HG02571 (cell line): ENCODE data around the gene NATD1.
A peak's percentile ranks its signal among the peaks of the same experiment; 100 is the strongest.

Experiments used
- ATAC-seq: cut with Tn5 transposase; IDR thresholded peaks from one replicate; pipeline ENCODE4 v1.9.1; 2021; ENCODE audit warnings: mild to moderate bottlenecking, moderate library complexity; ENCODE audit not compliant: unreplicated experiment

The NATD1 gene

DNA sequence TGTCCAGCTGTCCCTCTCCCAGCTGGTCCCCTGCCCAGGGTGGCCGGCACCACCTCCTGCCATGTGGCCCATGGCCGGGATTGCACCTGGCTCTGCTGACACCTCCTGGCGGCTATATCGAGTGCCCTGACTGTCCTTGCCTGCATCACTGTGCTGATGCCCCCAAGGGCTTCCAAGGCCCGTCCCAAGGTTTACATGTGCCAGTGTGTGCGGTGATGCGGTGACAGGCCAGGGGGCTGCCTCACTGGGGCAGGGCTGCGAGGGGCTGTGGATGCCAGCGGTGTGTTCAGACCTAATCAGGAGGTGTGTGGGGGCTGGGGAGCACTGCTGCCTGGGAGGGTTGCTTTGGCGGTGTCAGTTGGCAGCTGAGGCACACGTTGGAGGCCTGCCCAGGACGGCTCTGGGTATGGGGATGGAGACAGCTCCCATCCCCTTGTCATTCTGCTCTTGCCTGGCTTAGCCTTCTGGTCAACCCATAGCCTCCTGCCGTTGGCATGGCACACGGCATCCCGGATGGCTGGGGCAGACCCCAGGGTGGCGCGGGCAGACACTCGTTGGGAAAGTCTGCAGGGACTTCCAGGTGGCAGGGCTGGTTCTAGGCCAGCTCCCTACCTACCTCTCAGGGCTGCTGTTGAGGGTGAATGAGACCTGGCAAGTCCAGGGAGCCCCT is 36.8 kb upstream of the NATD1 start:
- no peak for ATAC-seq

DNA sequence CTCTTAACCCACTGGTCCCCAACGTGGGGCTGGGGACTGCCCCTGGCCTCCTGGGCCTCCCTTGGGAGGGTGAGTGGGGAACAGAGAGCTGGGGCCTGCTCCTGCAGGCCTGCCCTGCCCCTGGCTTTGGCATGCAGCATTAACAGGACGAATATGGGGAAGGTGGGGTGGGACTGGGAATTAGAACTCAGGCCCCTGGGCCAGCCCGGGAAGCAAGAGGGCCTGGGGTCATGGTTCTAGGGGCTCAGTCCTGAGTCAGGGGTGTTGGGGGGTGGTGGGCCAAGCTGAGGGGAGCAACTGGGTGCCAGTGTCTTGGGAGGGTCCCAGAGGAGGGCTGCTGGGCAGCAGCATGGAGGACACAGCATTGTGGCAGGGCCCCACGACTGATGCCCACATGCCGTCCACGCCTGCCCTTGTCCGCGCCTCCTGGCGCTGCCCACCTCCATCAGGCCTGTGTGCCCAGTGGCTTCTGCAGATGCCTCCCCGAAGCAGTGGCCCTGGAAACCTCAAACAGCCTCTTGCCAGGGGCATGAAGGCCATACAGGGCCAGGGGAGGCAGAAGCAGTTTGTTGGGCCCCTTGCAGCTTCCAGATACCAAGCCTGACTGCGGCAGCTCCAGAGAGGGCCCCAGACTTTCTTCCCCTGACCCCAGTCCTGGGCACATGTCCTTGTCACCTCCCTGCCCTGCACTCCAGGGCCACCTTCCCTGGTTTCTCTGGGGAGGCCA is 36.1 kb upstream of the NATD1 start:
- ATAC-seq: no peak

DNA sequence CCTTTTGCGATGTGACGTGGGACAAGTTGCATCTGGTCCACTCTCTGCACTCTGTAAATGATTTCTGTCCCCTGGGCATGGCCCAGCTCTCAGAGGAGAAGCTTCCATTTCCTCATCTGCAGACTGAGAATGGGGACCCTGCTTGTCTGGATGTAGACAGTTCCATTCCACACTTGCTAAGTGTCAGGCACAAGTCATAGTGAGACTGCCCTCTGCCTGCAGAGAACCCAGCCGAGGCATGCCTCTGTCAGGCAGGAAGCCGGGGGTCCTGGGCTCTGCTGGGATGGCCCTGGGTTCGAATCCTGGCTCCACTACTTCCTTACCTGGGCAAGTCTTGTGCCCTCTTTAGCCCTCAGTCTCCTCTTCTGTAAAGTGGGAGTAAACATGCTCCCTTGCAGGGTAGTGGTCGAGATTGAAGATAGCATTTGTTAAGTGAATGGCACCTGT is 35.4 kb upstream of the NATD1 start:
- ATAC-seq: no peak

DNA sequence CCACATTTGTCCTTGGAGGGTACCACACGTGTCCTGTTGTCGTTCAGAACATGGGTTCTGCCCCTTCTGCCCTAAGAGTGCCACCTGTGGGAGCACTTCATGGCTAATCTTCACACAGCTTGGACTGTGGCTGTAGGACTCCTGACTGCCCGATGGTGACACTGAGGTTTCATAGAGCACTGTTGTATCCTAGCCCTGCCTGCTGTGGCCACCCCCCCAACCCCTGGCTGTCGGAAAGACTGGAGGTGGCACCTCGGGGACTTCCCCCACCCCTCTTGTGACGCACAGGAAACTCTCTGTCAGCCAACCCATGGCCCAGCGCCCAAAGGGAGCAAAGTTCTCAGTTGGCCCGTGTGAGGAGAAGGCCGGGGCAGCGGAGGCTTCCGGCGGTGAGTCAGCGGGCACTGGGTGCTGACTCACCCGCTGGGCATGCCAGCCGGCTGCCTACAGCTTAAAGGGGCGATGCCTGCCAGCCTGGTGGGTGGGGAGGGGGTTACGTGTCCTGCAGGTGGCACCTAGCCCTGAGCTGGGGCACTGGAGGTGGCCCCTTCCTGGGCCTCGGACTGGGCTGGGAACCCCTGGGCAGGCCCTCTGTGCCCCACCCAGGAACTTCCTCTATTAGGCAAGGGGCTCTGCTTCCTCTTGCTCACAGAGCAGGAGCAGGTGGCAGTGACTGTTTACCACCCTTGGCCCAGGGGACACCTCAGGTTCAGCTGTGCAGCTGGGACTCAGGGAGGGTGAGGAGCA is 34.7 kb upstream of the NATD1 start:
- peak; percentile 30 for ATAC-seq

DNA sequence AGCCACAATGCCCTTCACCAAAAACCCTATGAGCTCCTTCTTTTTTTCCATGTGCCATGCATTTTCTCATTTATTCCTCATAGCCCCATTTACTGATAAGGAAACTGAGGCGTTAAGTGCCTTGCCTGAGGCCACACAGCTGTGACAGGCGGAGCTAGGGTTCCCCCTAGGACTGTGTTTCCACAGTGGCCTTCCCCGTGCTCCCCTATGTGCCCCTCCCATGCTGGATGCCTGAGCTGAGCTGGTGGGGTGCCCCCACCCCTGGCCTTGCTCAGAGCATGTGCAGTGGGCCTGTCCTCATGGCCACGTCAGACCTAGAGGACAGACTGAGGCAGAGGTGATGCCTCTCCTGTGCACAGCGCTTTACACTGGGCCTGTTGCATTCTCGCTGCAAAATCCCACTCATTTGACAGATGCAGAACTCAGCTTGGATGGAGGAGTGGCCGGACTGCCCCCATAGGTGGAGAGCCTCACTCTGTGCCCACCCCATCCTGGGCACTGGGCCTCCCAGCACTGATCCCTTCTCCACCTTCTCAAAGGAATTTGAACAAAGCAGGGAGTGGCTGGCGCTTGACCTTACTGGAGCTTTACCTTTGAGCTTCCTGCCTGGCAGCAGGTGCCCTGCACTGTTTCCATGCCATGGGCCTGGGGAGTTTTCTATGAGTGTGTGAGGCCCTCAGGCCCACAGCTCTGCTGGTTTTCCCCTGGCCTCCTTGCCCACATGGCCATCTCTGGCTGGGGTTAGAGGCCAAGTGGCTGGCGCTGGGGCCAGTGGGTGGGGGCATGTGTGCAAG is 33.9 kb upstream of the NATD1 start:
- ATAC-seq: no peak

DNA sequence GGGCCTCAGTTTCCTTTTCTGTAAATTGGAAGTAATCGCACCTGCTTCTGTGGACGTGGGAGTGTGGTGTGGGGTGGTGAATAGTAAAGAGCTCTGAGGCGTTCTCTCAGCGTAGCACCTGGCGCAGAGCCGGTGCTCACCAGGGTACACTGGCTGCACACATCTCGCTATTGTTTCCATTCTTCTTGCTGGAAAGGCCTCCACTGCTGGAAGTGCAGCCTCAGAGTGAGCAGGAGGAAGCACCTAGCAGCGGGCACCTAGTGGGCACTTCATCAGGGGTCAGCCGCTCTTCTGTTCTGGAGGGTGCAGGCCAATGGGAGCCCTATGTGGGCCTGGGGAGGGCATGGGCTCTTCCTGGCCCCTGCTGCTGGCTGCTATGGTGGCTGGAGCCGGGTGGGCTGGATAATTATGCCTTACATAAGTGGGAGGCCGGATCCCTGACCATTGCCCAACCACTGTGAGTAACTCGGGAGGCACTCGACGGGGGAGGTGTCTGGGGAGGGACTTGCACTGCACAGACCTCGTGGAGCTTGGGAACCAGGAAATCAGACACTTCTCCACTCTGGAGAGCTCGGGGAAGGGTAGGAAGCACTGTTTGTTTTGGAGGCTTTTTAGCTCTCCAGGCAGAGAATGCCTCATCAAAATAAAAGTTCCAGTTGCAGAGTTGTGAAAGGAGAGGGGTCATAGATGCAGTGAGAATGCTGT is 33.0 kb upstream of the NATD1 start:
- ATAC-seq: no peak

DNA sequence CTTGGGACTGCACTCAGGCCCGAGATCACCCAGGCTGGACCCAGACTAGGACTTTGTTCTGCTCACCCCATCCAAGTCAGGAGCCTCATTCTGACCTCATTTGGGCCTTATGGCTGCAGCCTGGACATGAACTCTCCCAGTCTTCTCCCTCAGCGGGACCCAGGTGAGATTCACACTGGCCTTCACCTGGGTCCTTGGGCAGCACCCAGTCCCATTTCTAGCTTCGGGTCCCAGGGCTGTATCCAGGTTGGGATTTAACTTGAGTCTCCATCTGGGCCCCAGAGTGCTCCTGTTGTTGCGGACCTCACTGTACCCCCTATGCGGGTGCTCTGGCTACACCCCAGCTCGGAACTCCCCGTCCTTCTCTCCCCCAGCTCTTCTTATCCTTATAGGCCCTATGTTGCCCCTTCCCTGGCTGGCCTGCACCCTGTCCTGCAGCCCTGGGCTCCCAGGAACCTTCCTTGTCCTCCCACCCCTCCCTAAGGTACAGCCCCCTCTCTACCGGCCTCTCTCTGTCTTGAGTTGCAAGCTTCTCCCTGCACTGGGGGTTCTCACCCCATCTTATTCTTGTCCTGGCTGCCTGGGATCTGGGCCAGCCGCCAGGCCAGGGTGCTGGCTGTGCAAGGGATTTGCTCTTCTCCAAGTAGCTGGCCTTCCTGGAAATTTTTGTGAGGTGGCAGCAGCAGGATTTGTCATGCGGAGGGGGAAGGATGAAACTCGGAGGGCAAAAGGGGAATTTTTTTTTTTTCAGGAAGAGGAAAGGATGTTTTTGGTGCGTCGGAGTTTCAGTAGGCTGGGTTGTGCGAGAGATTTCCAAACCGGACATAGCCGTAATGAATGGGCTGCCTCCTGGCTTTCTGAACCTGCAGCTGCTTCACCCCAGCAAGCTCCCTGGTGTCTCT is 32.2 kb upstream of the NATD1 start:
- no peak for ATAC-seq

DNA sequence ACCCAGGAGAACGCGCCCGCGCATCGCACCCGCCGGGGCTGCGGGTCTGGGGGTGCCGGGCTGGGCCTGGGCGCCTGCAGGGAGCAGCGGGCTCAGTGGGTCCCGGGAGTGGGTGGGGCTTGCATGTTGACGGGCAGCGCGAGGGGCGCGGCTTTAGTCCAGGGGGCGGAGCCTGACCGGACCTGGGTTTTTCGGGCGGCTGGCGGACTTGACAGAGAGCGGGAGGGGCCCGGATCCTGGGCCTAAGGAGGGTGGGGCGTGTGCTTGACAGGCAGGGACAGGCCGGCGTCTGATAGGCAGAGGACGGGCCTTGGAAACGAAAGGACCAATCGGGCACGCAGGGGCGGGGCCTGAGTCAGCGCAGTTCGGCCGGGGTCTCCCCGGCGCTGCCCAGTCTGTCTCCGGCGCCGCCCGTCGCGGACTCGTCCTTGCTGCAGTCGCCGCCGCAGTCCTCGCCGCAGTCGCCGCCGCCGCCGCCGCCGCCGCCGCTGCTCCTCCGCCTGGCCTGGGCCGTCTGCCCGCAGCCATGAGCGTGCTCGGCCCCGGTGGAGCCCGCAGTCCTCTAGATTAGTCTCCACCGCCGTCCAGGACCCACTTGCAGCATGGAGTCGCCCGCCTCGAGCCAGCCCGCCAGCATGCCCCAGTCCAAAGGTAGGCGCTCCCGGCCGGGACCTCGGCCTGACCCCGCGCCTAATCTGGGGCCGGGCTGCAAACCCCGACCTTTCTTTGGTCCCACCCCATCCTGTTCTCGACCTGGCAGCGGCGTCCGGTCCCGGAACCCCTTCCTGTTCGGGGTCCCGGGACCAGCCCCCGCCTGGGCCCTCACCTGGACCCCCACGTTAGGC is 31.3 kb upstream of the NATD1 start, which contains the start of gene MAP2K3:
Gene MAP2K3 (plus strand): TSS at position 393 of the 845 bp plus-strand sequence. CDS start 210 bp downstream, at position 603.
- ATAC-seq: peak; percentile 74

DNA sequence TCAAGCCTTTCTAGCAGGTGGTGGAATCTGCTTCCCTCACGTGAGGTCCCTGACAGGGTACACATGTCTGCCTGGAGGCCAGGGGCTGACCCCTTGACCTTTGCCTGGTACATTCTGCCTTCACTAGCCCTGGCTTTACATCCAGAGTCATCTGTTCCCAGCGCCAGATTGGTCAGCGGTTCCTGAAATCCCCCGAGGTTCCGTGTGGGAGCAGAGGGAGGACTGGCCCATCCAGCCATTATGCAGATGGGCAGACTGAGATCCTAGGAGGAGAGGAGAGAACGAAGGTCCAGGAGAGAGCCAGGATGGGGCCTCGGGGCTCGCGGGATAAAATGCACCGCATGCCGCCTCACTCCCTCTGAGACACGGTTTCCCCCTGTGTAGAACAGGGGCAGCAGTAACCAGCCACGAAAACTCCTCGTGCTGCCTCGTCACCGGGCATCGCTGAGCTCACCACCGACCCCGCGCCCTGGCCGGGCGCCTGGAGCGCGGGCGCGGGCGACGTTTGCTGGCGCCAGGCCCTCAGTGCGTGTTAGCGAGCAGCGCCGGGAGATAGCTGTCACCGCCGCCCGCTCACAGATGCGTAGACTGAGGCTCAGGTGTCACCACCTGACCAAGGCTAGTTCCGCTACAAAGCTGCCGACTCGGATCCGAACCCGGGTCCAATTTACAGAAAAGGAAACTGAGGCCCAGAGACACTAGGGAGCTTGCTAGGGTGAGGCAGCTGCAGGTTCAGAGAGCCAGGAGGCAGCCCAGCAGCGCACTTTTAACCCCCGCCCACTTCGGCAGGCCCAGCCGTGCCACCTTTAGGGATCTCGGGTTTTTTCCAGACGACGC is 30.5 kb upstream of the NATD1 start:
- peak; percentile 5 for ATAC-seq

DNA sequence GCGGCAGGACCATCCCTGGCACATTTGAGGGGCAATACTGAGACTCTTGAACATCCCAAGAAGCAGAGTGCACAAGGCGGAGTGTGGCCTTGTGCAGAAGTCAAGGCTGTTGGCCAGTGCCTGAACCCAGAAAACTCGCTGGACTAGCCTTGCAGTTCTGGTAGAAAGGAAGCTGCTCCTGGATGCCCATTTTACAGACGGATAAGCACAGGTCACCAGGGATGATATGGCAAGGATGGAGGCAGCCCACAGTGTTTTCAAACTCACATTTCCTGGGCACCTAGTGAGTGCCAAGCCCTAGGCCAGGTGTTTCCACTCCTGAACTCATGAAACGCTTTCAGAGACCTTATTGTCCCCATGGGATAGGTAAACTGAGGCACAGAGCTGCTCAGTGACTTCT is 29.6 kb upstream of the NATD1 start:
- ATAC-seq: no peak

DNA sequence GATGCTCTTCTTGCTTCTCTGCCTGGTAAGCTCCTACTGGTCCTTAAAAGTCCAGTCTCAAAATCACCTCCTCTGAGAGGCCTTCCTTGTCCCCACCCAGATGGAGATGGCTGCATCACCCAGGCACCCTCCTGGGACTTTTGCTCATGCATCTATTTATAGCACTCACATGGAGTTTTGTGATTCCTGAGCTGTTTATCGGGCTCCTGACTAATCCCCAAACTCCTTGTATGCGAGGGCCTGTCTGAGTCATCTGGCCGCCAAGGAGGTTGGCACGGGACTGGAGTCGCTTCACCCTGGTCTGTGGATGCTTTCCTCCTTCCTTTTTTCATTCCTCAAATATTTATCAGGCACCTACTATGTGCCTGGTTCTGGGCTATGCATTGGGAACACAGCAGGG is 29.0 kb upstream of the NATD1 start:
- ATAC-seq: no peak

DNA sequence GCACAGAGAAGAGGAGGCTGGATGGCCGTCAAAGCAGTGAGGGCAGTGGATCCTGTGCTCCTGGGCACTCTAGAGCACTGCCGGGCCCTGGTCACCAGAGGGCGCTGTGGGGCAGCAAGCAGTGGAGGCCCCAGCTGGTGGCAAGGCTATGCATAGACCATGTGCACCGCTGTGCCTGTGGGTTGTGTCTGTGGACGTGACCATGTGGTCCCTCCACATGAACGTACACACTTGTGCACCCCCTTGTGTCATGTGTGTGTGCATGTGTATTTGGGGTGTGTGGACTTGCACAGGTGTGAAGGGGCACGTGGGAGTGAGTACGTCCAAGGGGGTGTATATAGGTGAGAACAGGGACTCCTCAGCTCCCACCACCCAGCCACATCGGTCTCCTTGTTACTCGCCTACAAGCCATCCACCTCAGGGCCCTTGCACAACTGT is 26.9 kb upstream of the NATD1 start:
- peak; percentile 27 for ATAC-seq

DNA sequence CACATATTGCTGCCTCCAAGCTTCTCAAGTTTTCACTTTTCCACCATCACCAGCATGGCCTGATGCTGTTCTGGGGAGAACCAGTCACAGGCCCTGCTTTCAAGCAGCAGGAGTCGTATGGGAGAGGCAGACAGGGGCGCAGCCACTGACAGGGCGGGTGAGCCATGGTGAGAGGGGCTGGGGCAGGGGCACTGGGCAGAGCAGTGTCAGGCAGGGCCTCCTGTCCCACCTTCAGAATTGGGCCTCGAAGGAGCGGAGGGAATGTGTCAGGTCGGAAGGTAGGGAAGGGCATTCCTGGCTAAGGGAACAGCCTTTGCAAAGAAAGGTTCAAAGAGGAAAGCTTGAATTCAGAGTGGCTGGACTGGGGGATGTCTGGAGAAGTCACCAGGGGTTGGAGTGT is 26.4 kb upstream of the NATD1 start:
- no peak for ATAC-seq

DNA sequence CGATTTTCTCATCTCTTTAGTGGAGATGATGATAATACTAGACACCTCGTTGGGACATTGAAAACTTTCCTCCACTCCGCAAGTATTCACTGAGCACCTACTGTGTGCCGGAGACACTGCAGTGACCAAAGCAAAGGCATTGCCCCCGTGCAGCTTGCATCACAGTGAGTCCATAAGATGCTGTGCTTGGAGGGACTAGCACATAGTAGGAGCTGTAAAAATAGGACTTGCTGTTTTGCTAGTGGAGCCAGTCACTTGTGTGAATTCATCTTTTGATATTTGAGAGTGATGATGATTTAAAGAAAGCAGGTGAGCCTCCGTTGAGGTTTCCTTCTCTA is 26.0 kb upstream of the NATD1 start:
- no peak for ATAC-seq

DNA sequence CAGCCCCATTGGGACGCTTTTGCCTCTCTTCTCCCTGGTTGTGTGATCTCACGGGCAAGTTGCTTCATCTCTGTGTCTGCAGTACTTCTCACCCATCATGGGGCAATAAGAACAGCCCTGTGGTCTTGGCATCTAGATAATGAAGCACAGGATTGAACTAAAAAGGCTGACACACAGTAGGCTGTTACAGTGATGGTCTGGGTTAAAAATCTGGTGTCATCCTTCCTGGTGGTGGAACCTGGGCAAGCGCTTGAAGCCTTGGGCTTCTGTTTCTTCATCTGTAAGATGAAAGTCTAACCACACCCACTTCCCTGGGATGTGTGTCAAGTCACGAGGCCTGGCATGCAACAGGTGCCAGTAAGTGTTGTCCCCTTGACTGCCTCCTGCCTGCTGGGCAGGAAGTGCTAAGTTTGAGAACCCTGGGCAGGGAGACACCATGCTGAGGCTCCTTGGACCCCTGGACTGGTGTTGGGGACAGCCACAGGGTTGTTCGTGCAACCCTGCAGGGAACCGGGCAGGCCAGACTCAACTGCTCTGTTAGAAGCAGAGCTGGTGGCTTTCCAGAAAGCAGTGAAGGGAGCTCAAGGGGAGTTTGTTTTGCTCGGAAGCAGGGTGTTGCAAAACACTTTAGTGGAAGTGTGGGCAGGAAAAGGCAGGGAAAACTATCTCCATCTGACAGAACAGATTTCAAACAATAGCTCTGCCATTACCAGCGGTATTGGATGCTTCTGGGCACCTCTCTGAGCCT is 25.4 kb upstream of the NATD1 start:
- ATAC-seq: no peak

DNA sequence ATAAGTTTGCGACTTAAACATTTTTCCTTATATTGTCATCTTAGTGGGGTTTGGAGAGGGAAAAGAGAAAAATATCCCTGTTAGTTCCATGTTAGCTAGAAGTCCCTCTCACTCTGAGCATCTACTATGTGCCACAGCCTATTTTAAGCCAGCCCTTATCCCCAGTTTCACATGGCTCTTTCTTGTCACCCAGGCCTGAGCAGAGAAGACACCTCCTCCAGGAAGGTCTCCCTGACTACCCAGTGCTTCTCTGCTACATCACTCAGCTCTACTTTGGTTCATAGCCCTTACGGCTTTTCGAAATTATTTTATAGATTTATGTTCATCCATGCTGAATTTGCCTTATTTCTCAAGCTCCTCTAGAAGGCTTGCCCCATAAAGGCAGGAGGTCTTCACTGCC is 24.1 kb upstream of the NATD1 start:
- no peak for ATAC-seq

DNA sequence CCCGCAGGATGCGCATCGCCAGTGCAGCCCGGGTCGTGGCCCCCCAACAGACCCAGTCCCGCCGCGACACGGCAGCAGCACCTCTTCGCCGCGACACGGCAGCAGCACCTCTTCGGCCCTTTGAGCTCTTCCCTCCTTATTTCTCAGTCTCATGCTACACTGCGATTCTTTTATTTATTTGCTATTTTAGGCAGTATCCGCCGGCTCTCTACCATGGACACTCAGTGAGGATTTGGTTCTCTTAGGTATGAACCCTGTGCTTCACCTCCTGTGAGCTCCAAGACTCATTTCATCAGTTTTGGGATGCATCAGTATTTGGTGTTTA is 23.0 kb upstream of the NATD1 start:
- ATAC-seq: no peak
